CD4-positive, alpha-beta memory T cell (primary cell): ENCODE data around the gene SND1. TPM values are rescaled to one million over a fixed set of nuclear protein-coding genes. Genes with fewer than 3 reads are reported as not detected.

Source experiments
- CTCF ChIA-PET: fragments of 350-600 bp; sonication (Branson Sonifier 250); formaldehyde crosslinking; loops from one replicate; lab custom pipeline; 2021; ENCODE audit warnings: inconsistent platforms; ENCODE audit not compliant: partially characterized antibody; lab: Charles Lee
- POLR2A ChIA-PET: fragments of 350-600 bp; sonication (Branson Sonifier 250); formaldehyde crosslinking; loops from one replicate; lab custom pipeline; 2021; ENCODE audit not compliant: partially characterized antibody; lab: Charles Lee
- DNase-seq, 5 donors: peaks; one replicate each; pipeline versions ENCODE4 v3.0.0 to v3.0.0-alpha.2; 2020 to 2022; ENCODE audit warnings: mixed read lengths in 1 of 5
- H3K27ac ChIP-seq: one replicate; pipeline ENCODE4 v1.7.0; 2013; ENCODE audit warnings: low read depth, low read length
- H3K27me3 ChIP-seq: 2 replicates; pipeline ENCODE4 v1.7.0; 2013; ENCODE audit warnings: mild to moderate bottlenecking, low read length, moderate library complexity; ENCODE audit not compliant: insufficient read depth
- H3K36me3 ChIP-seq: 2 replicates; pipeline ENCODE4 v1.7.0; 2013; ENCODE audit warnings: mild to moderate bottlenecking, low read length, moderate library complexity; ENCODE audit not compliant: insufficient read depth
- H3K4me1 ChIP-seq: 2 replicates; pipeline ENCODE4 v1.7.0; 2013; ENCODE audit warnings: mild to moderate bottlenecking, low read length, moderate library complexity; ENCODE audit not compliant: insufficient read depth
- H3K4me3 ChIP-seq, 2 donors: one replicate each; pipeline ENCODE4 v1.7.0; 2013; ENCODE audit warnings: low read length in 2 of 2, mild to moderate bottlenecking in 1 of 2
- H3K9me3 ChIP-seq, 2 donors: one replicate each; pipeline ENCODE4 v1.7.0; 2013; ENCODE audit warnings: low read length in 2 of 2, control low read depth in 1 of 2; ENCODE audit not compliant: control insufficient read depth in 1 of 2
- H3K27ac Mint-ChIP-seq, 7 donors: one replicate each; pipeline ENCODE4 v1.8.0; 2020 to 2021; ENCODE audit warnings: mixed read lengths in 7 of 7, mild to moderate bottlenecking in 6 of 7, inconsistent platforms in 3 of 7, moderate library complexity in 3 of 7
- H3K27me3 Mint-ChIP-seq, 2 donors: one replicate each; pipeline ENCODE4 v1.8.0; 2020 to 2021; ENCODE audit warnings: mixed read lengths in 2 of 2
- H3K36me3 Mint-ChIP-seq, 2 donors: one replicate each; pipeline ENCODE4 v1.8.0; 2020 to 2021; ENCODE audit warnings: mixed read lengths in 2 of 2, inconsistent platforms in 1 of 2, mild to moderate bottlenecking in 1 of 2
- H3K4me1 Mint-ChIP-seq, 4 donors: one replicate each; pipeline ENCODE4 v1.8.0; 2020 to 2021; ENCODE audit warnings: mixed read lengths in 4 of 4, mild to moderate bottlenecking in 1 of 4
- H3K4me3 Mint-ChIP-seq, 8 donors: one replicate each; pipeline ENCODE4 v1.8.0; 2020 to 2021; ENCODE audit warnings: mixed read lengths in 8 of 8, mild to moderate bottlenecking in 7 of 8, moderate library complexity in 6 of 8, inconsistent platforms in 3 of 8
- H3K9me3 Mint-ChIP-seq, 8 donors: one replicate each; pipeline ENCODE4 v1.8.0; 2020 to 2021; ENCODE audit warnings: mixed read lengths in 8 of 8, mild to moderate bottlenecking in 5 of 8, inconsistent platforms in 3 of 8, moderate library complexity in 1 of 8
- intact Hi-C: fragments of 100-400 bp; cut with micrococcal nuclease; formaldehyde crosslinking; loops from one replicate; pipeline ENCODE4 v1.15.1; 2023
- polyA plus RNA-seq, 2 donors: library from polyadenylated mRNA; unstranded; fragments of 300-500 nt; fragmentation: Illumina TruSeq; gene quantifications; one replicate each; pipeline ENCODE4 v1.2.3, GENCODE V29; 2021
- total RNA-seq, 2 experiments: library from RNA; stranded (reverse); gene quantifications; one replicate each; pipeline ENCODE4 v1.2.3, GENCODE V29; 2021

SND1 gene
- total and polyA plus RNA-seq, 4 experiments from 2014 or later: 119 to 223 (median 171) TPM

- H3K27ac ChIP-seq: no peak overlapping the region
- no peaks in the 10 kb centered on the region for H3K27me3 ChIP-seq
- Mint-ChIP-seq H3K4me1 (peaks cover 48 to 74% (median 59%) of the 10 kb centered on the region in 4 donors), H3K36me3 (peaks cover 0 to 4% of the 10 kb centered on the region in 2 donors), H3K27ac (peak overlapping the region in 3 of 7 donors; percentile 52 to 56 (median 55)), H3K9me3 (no peaks in the 10 kb centered on the region), H3K4me3 (no peak overlapping the region), H3K27me3 (no peaks in the 10 kb centered on the region)
- H3K9me3 ChIP-seq: no peaks in the 10 kb centered on the region
- CTCF ChIA-PET: no interaction called here
- POLR2A ChIA-PET: no interaction called here
- no peak overlapping the region for H3K4me3 ChIP-seq
- intact Hi-C loops: no loop called here
- DNase-seq: no peak
- peaks cover 50% of the 10 kb centered on the region for H3K4me1 ChIP-seq
- no peaks in the 10 kb centered on the region for H3K36me3 ChIP-seq
These were observed 404.9 kb downstream of the SND1 start for GRCh38 chr7:128056901-128057300.

DNA sequence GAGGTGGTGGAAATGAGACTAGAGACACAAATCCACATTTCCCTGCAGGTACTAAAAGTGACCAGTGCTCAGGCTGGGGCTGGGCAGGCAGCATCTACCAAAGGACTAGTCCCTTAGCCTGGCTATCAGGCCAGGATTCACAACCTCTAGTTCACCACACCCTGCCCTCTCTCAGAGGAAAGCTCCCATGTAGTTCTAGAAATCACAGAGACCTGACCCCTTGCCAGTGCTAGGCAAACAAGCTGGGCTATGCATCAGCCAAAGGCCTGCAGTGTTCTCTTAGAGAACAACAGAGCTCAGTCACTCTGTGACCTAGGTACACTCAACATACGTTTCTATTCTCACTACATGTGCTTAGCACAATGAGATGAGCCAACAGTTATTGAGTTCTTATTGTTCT lies 405.9 kb downstream of the SND1 start:
- no peaks in the 10 kb centered on the region for H3K9me3 ChIP-seq
- H3K4me1 ChIP-seq: peaks cover 39% of the 10 kb centered on the region
- H3K9me3 Mint-ChIP-seq: no peaks in the 10 kb centered on the region
- CTCF ChIA-PET: interaction anchor here (1.1 to 1.7 kb wide), 2 partner anchors 349 to 350 kb away, joined by 4 read pairs; no protein-coding TSS in a partner anchor
- peaks cover 0 to 4% of the 10 kb centered on the region in 2 donors for H3K36me3 Mint-ChIP-seq
- intact Hi-C loops: no loop called here
- no peaks in the 10 kb centered on the region for H3K36me3 ChIP-seq
- no peak overlapping the region for H3K4me3 ChIP-seq
- H3K4me1 Mint-ChIP-seq: peaks cover 40 to 64% (median 51%) of the 10 kb centered on the region in 4 donors
- no peaks in the 10 kb centered on the region for H3K27me3 ChIP-seq
- POLR2A ChIA-PET: interaction anchor here (0.6 to 1.6 kb wide), 2 partner anchors 78 to 481 kb away, joined by 3 read pairs; no protein-coding TSS in a partner anchor
- H3K27ac Mint-ChIP-seq: peak overlapping the region in 4 of 7 donors; percentile 44 to 91 (median 52)
- no peak overlapping the region for H3K27ac ChIP-seq
- DNase-seq: no peak
- no peaks in the 10 kb centered on the region for H3K27me3 Mint-ChIP-seq
- H3K4me3 Mint-ChIP-seq: no peak overlapping the region

- Histone ChIP-seq H3K27ac (peak overlapping the region; percentile 14), H3K27me3 (no peaks in the 10 kb centered on the region), H3K4me3 (no peak overlapping the region), H3K9me3 (no peaks in the 10 kb centered on the region), H3K36me3 (no peaks in the 10 kb centered on the region), H3K4me1 (peaks cover 38% of the 10 kb centered on the region)
- H3K27ac Mint-ChIP-seq: peak overlapping the region; percentile 17 to 94 (median 58)
- POLR2A ChIA-PET: interaction anchor here (0.7 to 1.6 kb wide), 4 partner anchors 11 to 76 kb away, joined by 3 to 7 read pairs (median 4); no protein-coding TSS in a partner anchor
- peak in 4 of 5 donors; percentile 49 to 52 (median 50) for DNase-seq
- intact Hi-C loops: loop anchor here (1.0 kb wide), 2 partner anchors 23 to 49 kb away; no protein-coding TSS in a partner anchor
- H3K4me1 Mint-ChIP-seq: peaks cover 37 to 65% (median 46%) of the 10 kb centered on the region in 4 donors
- H3K4me3 Mint-ChIP-seq: peak overlapping the region in 7 of 8 donors; percentile 28 to 84 (median 59)
- H3K36me3 Mint-ChIP-seq: peaks cover 3 to 5% of the 10 kb centered on the region in 2 donors
- CTCF ChIA-PET: interaction anchor here (1.1 to 1.7 kb wide), 3 partner anchors 24 to 351 kb away, joined by 3 to 4 read pairs (median 4); no protein-coding TSS in a partner anchor
- H3K9me3 Mint-ChIP-seq: no peaks in the 10 kb centered on the region
- no peaks in the 10 kb centered on the region for H3K27me3 Mint-ChIP-seq
These were observed 407.4 kb downstream of the SND1 start for GRCh38 chr7:128059143-128059988.

GRCh38 chr7:128060018-128060417 lies 408.0 kb downstream of the SND1 start:
- ChIA-PET POLR2A (interaction anchor here (0.7 to 1.6 kb wide), 3 partner anchors 12 to 49 kb away, joined by 3 to 7 read pairs (median 5); no protein-coding TSS in a partner anchor), CTCF (interaction anchor here (1.2 to 1.3 kb wide), 2 partner anchors 25 to 43 kb away, joined by 3 read pairs; no protein-coding TSS in a partner anchor)
- no peak for DNase-seq
- H3K36me3 Mint-ChIP-seq: peaks cover 3 to 7% of the 10 kb centered on the region in 2 donors
- Histone ChIP-seq H3K36me3 (no peaks in the 10 kb centered on the region), H3K27me3 (no peaks in the 10 kb centered on the region), H3K27ac (no peak overlapping the region), H3K9me3 (no peaks in the 10 kb centered on the region), H3K4me1 (peaks cover 38% of the 10 kb centered on the region), H3K4me3 (no peak overlapping the region)
- peak overlapping the region in 3 of 8 donors; percentile 10 to 84 (median 59) for H3K4me3 Mint-ChIP-seq
- peak overlapping the region in 3 of 7 donors; percentile 22 to 94 (median 44) for H3K27ac Mint-ChIP-seq
- intact Hi-C loops: no loop called here
- H3K27me3 Mint-ChIP-seq: no peaks in the 10 kb centered on the region
- H3K9me3 Mint-ChIP-seq: no peaks in the 10 kb centered on the region
- peaks cover 37 to 64% (median 47%) of the 10 kb centered on the region in 4 donors for H3K4me1 Mint-ChIP-seq

- intact Hi-C loops: no loop called here
- Mint-ChIP-seq H3K9me3 (no peaks in the 10 kb centered on the region), H3K4me3 (no peak overlapping the region), H3K36me3 (peaks cover 5 to 9% of the 10 kb centered on the region in 2 donors), H3K27me3 (no peaks in the 10 kb centered on the region), H3K4me1 (peaks cover 29 to 43% (median 30%) of the 10 kb centered on the region in 4 donors), H3K27ac (no peak overlapping the region)
- H3K36me3 ChIP-seq: no peaks in the 10 kb centered on the region
- H3K4me3 ChIP-seq: no peak overlapping the region
- no peaks in the 10 kb centered on the region for H3K27me3 ChIP-seq
- no peaks in the 10 kb centered on the region for H3K9me3 ChIP-seq
- ChIA-PET POLR2A (no interaction called here), CTCF (interaction anchor here (0.6 kb wide), 1 partner anchor 819 kb away, joined by 3 read pairs; no protein-coding TSS in a partner anchor)
- H3K4me1 ChIP-seq: peaks cover 28% of the 10 kb centered on the region
- H3K27ac ChIP-seq: no peak overlapping the region
- no peak for DNase-seq
These were observed 411.1 kb downstream of the SND1 start for GRCh38 chr7:128063088-128063487.

DNA sequence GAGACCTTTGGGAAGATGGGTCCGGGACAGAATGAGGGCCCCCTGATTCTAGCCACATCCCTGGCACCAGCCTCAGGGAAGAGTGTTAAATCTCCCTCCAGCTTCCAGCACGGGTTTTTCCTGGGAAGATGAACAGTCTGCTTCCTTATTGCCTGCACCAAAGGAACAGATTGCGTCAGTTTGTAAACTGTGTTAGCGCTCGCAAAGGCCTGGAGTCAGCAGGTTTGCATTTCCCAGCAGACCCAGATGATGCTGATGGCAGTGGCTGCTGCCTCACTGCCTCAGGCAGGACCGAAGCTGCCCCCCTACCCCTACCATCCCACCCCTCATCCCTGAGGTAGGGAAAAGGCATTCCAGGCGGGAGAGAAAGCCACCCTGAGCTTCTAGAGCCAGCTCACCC lies 413.9 kb downstream of the SND1 start:
- Mint-ChIP-seq H3K9me3 (no peaks in the 10 kb centered on the region), H3K4me1 (peaks cover under 1 to 15% (median 6%) of the 10 kb centered on the region in 4 donors), H3K36me3 (peaks cover 9 to 10% of the 10 kb centered on the region in 2 donors), H3K4me3 (no peak overlapping the region), H3K27me3 (no peaks in the 10 kb centered on the region), H3K27ac (no peak overlapping the region)
- CTCF ChIA-PET: interaction anchor here (1.4 kb wide), 1 partner anchor 70 kb away, joined by 4 read pairs; no protein-coding TSS in a partner anchor
- Histone ChIP-seq H3K27ac (no peak overlapping the region), H3K9me3 (no peaks in the 10 kb centered on the region), H3K36me3 (no peaks in the 10 kb centered on the region), H3K4me3 (no peak overlapping the region), H3K27me3 (no peaks in the 10 kb centered on the region), H3K4me1 (peaks cover under 1% of the 10 kb centered on the region)
- intact Hi-C loops: no loop called here
- no peak for DNase-seq
- POLR2A ChIA-PET: no interaction called here

DNA sequence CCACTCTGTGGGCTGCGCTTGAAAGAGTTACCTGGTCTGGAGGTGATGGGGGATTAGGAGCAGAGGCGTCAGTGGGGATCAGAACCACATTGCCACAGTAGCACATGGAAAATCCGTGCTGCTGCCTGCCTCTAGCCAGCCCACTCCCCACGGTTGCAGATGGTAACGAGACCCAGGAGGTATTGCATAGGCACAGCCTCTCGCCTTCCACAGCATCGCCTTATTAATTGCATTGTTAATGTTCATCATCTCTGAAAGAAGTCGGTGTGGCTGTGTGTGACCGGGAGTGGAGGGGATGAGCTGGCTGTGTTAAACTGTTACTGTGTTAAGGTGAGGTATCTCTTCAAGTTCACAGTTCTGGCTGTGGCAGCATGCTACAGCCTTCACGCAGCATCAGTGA lies 414.4 kb downstream of the SND1 start:
- Histone ChIP-seq H3K4me3 (no peak overlapping the region), H3K27me3 (no peaks in the 10 kb centered on the region), H3K36me3 (no peaks in the 10 kb centered on the region), H3K27ac (no peak overlapping the region), H3K9me3 (no peaks in the 10 kb centered on the region), H3K4me1 (no peaks in the 10 kb centered on the region)
- intact Hi-C loops: no loop called here
- Mint-ChIP-seq H3K27ac (no peak overlapping the region), H3K4me1 (peaks cover 0 to 12% (median 8%) of the 10 kb centered on the region in 4 donors), H3K4me3 (no peak overlapping the region), H3K36me3 (peaks cover 9 to 10% of the 10 kb centered on the region in 2 donors), H3K27me3 (no peaks in the 10 kb centered on the region), H3K9me3 (no peaks in the 10 kb centered on the region)
- POLR2A ChIA-PET: no interaction called here
- DNase-seq: no peak
- CTCF ChIA-PET: no interaction called here
